Prostate gland (tissue), 2 donors: Measurements from ENCODE around the gene CD200R1L.

Experiments
- POLR2A ChIP-seq: fragments of 450-650 bp; IDR thresholded peaks from one replicate; pipeline ENCODE4 v1.6.1; 2016; ENCODE audit warnings: antibody characterized with exemption, mild to moderate bottlenecking
- POLR2AphosphoS5 ChIP-seq: sonication (generic); formaldehyde crosslinking; IDR thresholded peaks from one replicate; pipeline ENCODE4 v1.6.1; 2017; ENCODE audit warnings: antibody characterized with exemption
- TF ChIP-seq, protein P1 (sequence below), 4 experiments: fragments of 200-600 bp in 2 of 4; fragments of 450-650 bp in 2 of 4; sonication (generic) in 2 of 4; IDR thresholded peaks; 1 replicate in 3 of 4; 2 replicates in 1 of 4; pipeline ENCODE4 v1.5.1; 2016 to 2019; ENCODE audit warnings: antibody characterized with exemption in 4 of 4, mild to moderate bottlenecking in 2 of 4, moderate library complexity in 2 of 4

DNA sequence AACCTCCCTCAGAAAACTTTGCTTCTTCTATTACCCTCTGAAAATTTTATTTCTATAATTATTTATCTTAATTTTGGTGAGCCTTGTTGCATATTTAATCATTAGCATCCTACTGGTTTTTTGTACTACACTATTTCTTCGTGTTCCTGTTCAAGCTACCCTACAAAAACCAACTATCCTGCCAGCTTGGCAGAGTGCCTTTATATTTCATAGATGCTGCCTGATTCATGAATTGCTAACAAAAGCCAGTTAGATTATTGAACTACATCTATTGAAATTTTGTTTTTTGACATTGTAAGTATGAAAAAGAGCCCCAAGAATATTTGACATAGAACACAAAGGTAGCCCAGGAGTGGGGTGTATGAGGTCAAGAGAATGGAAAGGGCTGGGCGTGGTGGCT lies 78.9 kb downstream of the CD200R1L start:
- TF ChIP-seq, protein P1, sequence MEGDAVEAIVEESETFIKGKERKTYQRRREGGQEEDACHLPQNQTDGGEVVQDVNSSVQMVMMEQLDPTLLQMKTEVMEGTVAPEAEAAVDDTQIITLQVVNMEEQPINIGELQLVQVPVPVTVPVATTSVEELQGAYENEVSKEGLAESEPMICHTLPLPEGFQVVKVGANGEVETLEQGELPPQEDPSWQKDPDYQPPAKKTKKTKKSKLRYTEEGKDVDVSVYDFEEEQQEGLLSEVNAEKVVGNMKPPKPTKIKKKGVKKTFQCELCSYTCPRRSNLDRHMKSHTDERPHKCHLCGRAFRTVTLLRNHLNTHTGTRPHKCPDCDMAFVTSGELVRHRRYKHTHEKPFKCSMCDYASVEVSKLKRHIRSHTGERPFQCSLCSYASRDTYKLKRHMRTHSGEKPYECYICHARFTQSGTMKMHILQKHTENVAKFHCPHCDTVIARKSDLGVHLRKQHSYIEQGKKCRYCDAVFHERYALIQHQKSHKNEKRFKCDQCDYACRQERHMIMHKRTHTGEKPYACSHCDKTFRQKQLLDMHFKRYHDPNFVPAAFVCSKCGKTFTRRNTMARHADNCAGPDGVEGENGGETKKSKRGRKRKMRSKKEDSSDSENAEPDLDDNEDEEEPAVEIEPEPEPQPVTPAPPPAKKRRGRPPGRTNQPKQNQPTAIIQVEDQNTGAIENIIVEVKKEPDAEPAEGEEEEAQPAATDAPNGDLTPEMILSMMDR (IDR thresholded peaks at IDR 0.05) = no peak
- no peak for TF ChIP-seq POLR2A
- TF ChIP-seq POLR2AphosphoS5 = no peak
